Endodermal cell (in vitro differentiated cells): Measurements from ENCODE around the gene CAPRIN1. TPM values are rescaled to one million over a fixed set of nuclear protein-coding genes. Genes with fewer than 3 reads are reported as not detected.

Source experiments
- DNase-seq: peaks from one replicate; pipeline ENCODE4 v3.0.0-alpha.2; 2017
- H3K27ac ChIP-seq: 2 replicates; pipeline ENCODE4 v1.5.1; 2013; ENCODE audit warnings: mild to moderate bottlenecking, low read depth, low read length, moderate library complexity
- H3K27me3 ChIP-seq: 2 replicates; pipeline ENCODE4 v1.6.1; 2013; ENCODE audit warnings: mild to moderate bottlenecking, low read length, moderate library complexity; ENCODE audit not compliant: insufficient read depth, control insufficient read depth, poor library complexity, severe bottlenecking
- H3K36me3 ChIP-seq: 2 replicates; pipeline ENCODE4 v1.7.0; 2013; ENCODE audit warnings: mild to moderate bottlenecking, low read length, moderate library complexity; ENCODE audit not compliant: control insufficient read depth, insufficient read depth
- H3K4me1 ChIP-seq: one replicate; pipeline ENCODE4 v1.7.0; 2013; ENCODE audit warnings: low read length; ENCODE audit not compliant: control insufficient read depth, insufficient read depth
- H3K4me3 ChIP-seq: 2 replicates; pipeline ENCODE4 v1.5.1; 2013; ENCODE audit warnings: mild to moderate bottlenecking, low read length, moderate library complexity
- H3K9ac ChIP-seq: 2 replicates; pipeline ENCODE4 v1.6.1; 2013; ENCODE audit warnings: mild to moderate bottlenecking, low read length, moderate library complexity; ENCODE audit not compliant: poor library complexity, severe bottlenecking; ENCODE audit errors: extremely low read depth
- H3K9me3 ChIP-seq: 2 replicates; pipeline ENCODE4 v1.6.1; 2013; ENCODE audit warnings: mild to moderate bottlenecking, low read length, moderate library complexity; ENCODE audit not compliant: control insufficient read depth
- H3K27ac Mint-ChIP-seq: 2 replicates; pipeline ENCODE4 v1.8.0; 2020; ENCODE audit warnings: mixed read lengths
- H3K27me3 Mint-ChIP-seq: 2 replicates; pipeline ENCODE4 v1.8.0; 2021; ENCODE audit warnings: mild to moderate bottlenecking, mixed read lengths; ENCODE audit not compliant: insufficient read depth
- H3K36me3 Mint-ChIP-seq: 2 replicates; pipeline ENCODE4 v1.8.0; 2020; ENCODE audit warnings: low read depth, mixed read lengths
- H3K4me1 Mint-ChIP-seq: 2 replicates; pipeline ENCODE4 v1.8.0; 2020; ENCODE audit warnings: mixed read lengths
- H3K4me3 Mint-ChIP-seq: 2 replicates; pipeline ENCODE4 v1.8.0; 2020; ENCODE audit warnings: mild to moderate bottlenecking, moderate library complexity, mixed read lengths
- H3K9me3 Mint-ChIP-seq: 2 replicates; pipeline ENCODE4 v1.8.0; 2020; ENCODE audit warnings: mild to moderate bottlenecking, mixed read lengths
- WGBS, 2 experiments: methylation state at CpG; one replicate each; pipeline versions ENCODE4 v1.1.5 to v1.1.7; 2013; ENCODE audit warnings: missing lambda C conversion rate in 2 of 2, mixed read lengths in 1 of 2; ENCODE audit not compliant: insufficient coverage in 1 of 2, insufficient read length in 1 of 2; 5-methylcytosine and 5-hydroxymethylcytosine counted together
- total RNA-seq, 2 donors: library from RNA; stranded (reverse); fragmentation: NEBNext Ultra II Directional in 1 of 2; extraction: Animal tissue kit (Norgen Biotek cat#: 25700) in 1 of 2; gene quantifications; 2 replicates in 1 of 2; 3 replicates in 1 of 2; pipeline ENCODE4 v1.2.1, GENCODE V29; 2021
- TF ChIP-seq, protein P1 (sequence below): fragments of 200-600 bp; sonication (generic); conservative IDR thresholded peaks from 2 replicates; pipeline ENCODE4 v1.5.0; 2021; ENCODE audit warnings: antibody characterized with exemption, mild to moderate bottlenecking

Gene CAPRIN1
- total RNA-seq, 2 donors from 2014 or later, result 226 to 241 TPM

GRCh38 chr11:34132261-34132965, 80.9 kb downstream of the CAPRIN1 start:
- Histone ChIP-seq H3K4me3 (no peak overlapping the region), H3K27me3 (no peaks in the 10 kb centered on the region), H3K36me3 (peaks cover 83% of the 10 kb centered on the region), H3K4me1 (no peaks in the 10 kb centered on the region), H3K9me3 (peaks cover 10% of the 10 kb centered on the region), H3K9ac (no peak overlapping the region), H3K27ac (no peak overlapping the region)
- Mint-ChIP-seq H3K27ac (no peak overlapping the region), H3K27me3 (no peaks in the 10 kb centered on the region), H3K36me3 (peaks cover 78% of the 10 kb centered on the region), H3K4me3 (no peak overlapping the region), H3K4me1 (no peaks in the 10 kb centered on the region), H3K9me3 (peaks cover 6% of the 10 kb centered on the region)
- TF ChIP-seq, protein P1, sequence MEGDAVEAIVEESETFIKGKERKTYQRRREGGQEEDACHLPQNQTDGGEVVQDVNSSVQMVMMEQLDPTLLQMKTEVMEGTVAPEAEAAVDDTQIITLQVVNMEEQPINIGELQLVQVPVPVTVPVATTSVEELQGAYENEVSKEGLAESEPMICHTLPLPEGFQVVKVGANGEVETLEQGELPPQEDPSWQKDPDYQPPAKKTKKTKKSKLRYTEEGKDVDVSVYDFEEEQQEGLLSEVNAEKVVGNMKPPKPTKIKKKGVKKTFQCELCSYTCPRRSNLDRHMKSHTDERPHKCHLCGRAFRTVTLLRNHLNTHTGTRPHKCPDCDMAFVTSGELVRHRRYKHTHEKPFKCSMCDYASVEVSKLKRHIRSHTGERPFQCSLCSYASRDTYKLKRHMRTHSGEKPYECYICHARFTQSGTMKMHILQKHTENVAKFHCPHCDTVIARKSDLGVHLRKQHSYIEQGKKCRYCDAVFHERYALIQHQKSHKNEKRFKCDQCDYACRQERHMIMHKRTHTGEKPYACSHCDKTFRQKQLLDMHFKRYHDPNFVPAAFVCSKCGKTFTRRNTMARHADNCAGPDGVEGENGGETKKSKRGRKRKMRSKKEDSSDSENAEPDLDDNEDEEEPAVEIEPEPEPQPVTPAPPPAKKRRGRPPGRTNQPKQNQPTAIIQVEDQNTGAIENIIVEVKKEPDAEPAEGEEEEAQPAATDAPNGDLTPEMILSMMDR, result no peak
- DNase-seq, result no peak
- 94 to 95% methylated on average over 4 of the region's 4 CpGs for WGBS, 2 experiments

DNA sequence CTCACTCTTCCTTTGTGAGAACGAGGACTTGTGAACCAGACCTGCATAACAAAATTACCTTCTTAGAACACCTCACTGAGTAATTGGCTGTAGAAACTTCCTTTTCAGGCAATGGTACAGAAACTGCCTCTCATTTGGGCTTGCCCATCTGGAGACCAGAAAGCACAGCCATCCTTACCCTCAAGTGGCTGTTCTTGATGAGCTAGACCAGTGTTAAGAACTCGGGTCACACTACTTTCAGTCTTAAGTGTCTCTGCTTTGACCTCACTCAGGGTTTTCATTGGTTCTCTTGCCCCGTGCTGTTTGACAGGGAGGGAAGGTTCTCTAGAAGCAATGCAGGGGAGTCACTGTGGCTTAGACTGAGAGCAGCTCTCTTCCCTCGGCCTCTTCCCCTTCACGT, 83.2 kb downstream of the CAPRIN1 start:
- H3K27ac ChIP-seq, result no peak overlapping the region
- H3K27me3 ChIP-seq, result no peaks in the 10 kb centered on the region
- H3K9ac ChIP-seq, result no peak overlapping the region
- Mint-ChIP-seq H3K9me3 (no peaks in the 10 kb centered on the region), H3K27me3 (no peaks in the 10 kb centered on the region), H3K4me1 (no peaks in the 10 kb centered on the region), H3K36me3 (peaks cover 80% of the 10 kb centered on the region), H3K27ac (no peak overlapping the region), H3K4me3 (no peak overlapping the region)
- WGBS, 2 experiments, result 94 to 100% methylated on average over 2 to 5 of the region's 5 CpGs
- no peak for DNase-seq
- no peak overlapping the region for H3K4me3 ChIP-seq
- peaks cover 85% of the 10 kb centered on the region for H3K36me3 ChIP-seq
- H3K4me1 ChIP-seq, result no peaks in the 10 kb centered on the region
- no peaks in the 10 kb centered on the region for H3K9me3 ChIP-seq
- TF ChIP-seq, protein P1, result no peak

- Histone ChIP-seq H3K27ac (no peak overlapping the region), H3K27me3 (no peaks in the 10 kb centered on the region), H3K4me3 (no peak overlapping the region), H3K4me1 (no peaks in the 10 kb centered on the region), H3K9ac (no peak overlapping the region), H3K36me3 (peaks cover 80% of the 10 kb centered on the region), H3K9me3 (no peaks in the 10 kb centered on the region)
- Mint-ChIP-seq H3K4me1 (no peaks in the 10 kb centered on the region), H3K27me3 (no peaks in the 10 kb centered on the region), H3K4me3 (no peak overlapping the region), H3K27ac (no peak overlapping the region), H3K36me3 (peaks cover 79% of the 10 kb centered on the region), H3K9me3 (no peaks in the 10 kb centered on the region)
- no peak for DNase-seq
- TF ChIP-seq, protein P1, result no peak
- 92% methylated on average over 3 of the region's 3 CpGs; no CpG with 5 or more reads in 1 of the 2 experiments for WGBS, 2 experiments
Measured at GRCh38 chr11:34135439-34135838, 83.9 kb downstream of the CAPRIN1 start.
